MM.1S (cell line): ENCODE data around the gene DPYSL5.

ENCODE experiments used
- EZH2 ChIP-seq: fragments of 300-600 bp; sonication (generic); optimal IDR thresholded peaks from 2 replicates; pipeline ENCODE3; 2017; ENCODE audit warnings: low read depth, mild to moderate bottlenecking, antibody characterized with exemption, low read length, mixed read lengths
- EZH2phosphoT487 ChIP-seq: fragments of 300-600 bp; sonication (generic); IDR thresholded peaks from 2 replicates; pipeline ENCODE4 v1.6.1; 2018; ENCODE audit warnings: antibody characterized with exemption, low read length
- TF ChIP-seq, protein P1 (sequence below): fragments of 300-600 bp; sonication (generic); IDR thresholded peaks from 2 replicates; pipeline ENCODE4 v1.5.1; 2016; ENCODE audit warnings: antibody characterized with exemption, low read length, mixed read lengths

DNA sequence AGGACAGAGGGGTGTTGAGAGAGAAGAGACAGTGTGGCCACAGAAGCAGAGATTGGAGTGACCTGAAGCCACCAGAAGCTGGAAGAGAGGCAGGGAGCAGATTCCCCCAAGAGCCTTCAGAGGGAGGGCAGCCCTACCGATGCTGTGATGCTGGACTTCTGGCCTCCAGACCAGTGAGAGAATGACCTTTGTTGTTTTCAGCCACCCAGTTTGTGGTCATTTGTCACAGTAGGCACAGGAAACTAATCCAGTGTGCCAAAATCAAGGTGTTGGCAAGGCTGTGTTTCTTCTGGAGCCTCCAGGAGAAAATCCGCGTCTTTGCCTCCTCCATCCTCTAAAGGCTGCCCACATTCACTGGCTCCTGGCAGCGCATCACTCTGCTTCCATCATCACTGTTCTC, 137.9 kb downstream of the DPYSL5 start:
- no peak for TF ChIP-seq EZH2phosphoT487
- TF ChIP-seq, protein P1, sequence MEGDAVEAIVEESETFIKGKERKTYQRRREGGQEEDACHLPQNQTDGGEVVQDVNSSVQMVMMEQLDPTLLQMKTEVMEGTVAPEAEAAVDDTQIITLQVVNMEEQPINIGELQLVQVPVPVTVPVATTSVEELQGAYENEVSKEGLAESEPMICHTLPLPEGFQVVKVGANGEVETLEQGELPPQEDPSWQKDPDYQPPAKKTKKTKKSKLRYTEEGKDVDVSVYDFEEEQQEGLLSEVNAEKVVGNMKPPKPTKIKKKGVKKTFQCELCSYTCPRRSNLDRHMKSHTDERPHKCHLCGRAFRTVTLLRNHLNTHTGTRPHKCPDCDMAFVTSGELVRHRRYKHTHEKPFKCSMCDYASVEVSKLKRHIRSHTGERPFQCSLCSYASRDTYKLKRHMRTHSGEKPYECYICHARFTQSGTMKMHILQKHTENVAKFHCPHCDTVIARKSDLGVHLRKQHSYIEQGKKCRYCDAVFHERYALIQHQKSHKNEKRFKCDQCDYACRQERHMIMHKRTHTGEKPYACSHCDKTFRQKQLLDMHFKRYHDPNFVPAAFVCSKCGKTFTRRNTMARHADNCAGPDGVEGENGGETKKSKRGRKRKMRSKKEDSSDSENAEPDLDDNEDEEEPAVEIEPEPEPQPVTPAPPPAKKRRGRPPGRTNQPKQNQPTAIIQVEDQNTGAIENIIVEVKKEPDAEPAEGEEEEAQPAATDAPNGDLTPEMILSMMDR: no peak
- TF ChIP-seq EZH2: no peak
